ENCODE measurements around the gene WAPL.
A peak's percentile ranks its signal among the peaks of the same experiment; 100 is the strongest.

The WAPL gene

DNA sequence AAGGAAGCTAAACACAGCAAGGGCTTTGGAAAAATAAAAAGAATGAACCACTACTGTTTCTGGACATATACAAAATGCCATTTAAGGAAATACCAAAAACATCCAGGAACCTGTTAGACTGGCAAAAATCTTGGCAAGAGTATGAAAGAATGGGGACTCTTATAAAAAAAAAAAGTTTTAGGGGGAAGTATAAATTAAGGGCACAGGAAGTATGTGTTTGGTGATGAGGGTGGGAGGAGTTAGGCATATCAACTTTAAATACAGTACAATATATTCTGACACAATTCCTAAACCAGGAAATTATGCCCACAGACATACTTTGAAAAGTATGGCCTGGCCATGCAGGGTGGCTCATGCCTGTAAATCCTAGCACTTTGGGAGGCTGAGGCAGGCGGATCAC is 74.2 kb downstream of the WAPL start:
- TF ChIP-seq, protein P1, sequence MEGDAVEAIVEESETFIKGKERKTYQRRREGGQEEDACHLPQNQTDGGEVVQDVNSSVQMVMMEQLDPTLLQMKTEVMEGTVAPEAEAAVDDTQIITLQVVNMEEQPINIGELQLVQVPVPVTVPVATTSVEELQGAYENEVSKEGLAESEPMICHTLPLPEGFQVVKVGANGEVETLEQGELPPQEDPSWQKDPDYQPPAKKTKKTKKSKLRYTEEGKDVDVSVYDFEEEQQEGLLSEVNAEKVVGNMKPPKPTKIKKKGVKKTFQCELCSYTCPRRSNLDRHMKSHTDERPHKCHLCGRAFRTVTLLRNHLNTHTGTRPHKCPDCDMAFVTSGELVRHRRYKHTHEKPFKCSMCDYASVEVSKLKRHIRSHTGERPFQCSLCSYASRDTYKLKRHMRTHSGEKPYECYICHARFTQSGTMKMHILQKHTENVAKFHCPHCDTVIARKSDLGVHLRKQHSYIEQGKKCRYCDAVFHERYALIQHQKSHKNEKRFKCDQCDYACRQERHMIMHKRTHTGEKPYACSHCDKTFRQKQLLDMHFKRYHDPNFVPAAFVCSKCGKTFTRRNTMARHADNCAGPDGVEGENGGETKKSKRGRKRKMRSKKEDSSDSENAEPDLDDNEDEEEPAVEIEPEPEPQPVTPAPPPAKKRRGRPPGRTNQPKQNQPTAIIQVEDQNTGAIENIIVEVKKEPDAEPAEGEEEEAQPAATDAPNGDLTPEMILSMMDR (conservative IDR thresholded peaks at IDR 0.05; ENCODE audit: control insufficient read depth, insufficient read depth, low read depth, low read length) = no peak
- no peak overlapping the region for H3K4me3 ChIP-seq (ENCODE audit: control insufficient read depth, low read depth, low read length)
- DNase-seq (ENCODE audit: low read depth) = no peak

DNA sequence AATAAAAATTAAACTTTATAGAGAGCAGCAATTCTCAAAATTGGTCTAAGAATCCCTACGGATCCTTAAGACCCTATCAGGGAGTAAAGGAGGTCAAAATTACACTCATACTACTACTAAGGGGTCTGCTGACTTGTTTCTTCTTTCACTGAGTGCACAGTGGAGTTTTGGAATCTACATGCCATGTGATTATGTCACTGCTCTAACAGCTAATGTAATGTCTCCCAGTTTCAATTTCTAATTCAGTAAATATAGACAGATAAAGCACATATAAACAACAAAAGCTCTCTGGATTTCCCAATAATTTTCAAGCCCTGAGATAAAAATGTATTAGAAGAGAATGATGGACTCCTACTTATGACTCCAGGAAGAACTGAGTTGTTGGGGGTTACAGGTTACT is 74.6 kb downstream of the WAPL start:
- H3K4me3 ChIP-seq (ENCODE audit: control insufficient read depth, low read depth, low read length) = no peak overlapping the region
- TF ChIP-seq, protein P1 (conservative IDR thresholded peaks at IDR 0.05; ENCODE audit: control insufficient read depth, insufficient read depth, low read depth, low read length) = no peak
- no peak for DNase-seq (ENCODE audit: low read depth)

DNA sequence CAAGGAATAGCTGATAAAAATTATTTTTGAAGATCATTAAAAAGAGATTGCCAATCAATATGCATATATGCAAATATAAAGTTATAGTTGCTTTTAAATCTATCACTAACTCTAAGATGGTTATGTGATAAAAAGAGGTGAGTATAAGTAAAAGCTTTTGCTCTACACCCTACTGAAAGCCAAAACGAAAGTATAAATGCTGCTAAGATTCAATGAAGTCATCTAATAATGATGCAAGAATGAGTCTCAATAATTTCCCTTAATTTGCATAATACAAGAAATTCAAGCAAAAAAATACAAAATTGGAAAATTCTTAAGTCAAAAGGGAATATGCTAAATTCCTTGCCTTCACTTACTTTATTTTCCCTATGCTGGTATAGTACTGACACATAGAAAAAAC is 75.2 kb downstream of the WAPL start:
- H3K4me3 ChIP-seq (ENCODE audit: control insufficient read depth, low read depth, low read length) = no peak overlapping the region
- DNase-seq (ENCODE audit: low read depth) = no peak
- TF ChIP-seq, protein P1 (conservative IDR thresholded peaks at IDR 0.05; ENCODE audit: control insufficient read depth, insufficient read depth, low read depth, low read length) = no peak

DNA sequence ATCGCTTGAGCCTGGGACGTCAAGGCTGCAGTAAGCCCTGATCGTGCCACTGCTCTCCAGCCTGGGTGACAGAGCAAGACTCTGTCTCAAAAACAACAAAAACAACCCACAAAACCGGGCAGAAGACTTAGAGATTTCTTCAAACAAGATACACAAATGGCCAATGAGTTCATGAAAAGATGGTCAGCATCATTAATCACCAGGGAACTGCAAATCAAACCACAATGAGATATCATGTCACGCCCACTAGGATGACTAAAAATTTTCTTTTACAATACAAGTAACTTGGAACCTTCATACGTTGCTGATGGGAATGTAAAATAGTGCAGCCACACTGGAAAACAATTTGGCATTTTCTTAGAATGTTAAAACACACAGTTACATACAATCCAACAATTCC is 77.7 kb downstream of the WAPL start:
- TF ChIP-seq, protein P1 (conservative IDR thresholded peaks at IDR 0.05; ENCODE audit: control insufficient read depth, insufficient read depth, low read depth, low read length) = no peak
- DNase-seq (ENCODE audit: low read depth) = peak; percentile 69
- no peak overlapping the region for H3K4me3 ChIP-seq (ENCODE audit: control insufficient read depth, low read depth, low read length)

DNA sequence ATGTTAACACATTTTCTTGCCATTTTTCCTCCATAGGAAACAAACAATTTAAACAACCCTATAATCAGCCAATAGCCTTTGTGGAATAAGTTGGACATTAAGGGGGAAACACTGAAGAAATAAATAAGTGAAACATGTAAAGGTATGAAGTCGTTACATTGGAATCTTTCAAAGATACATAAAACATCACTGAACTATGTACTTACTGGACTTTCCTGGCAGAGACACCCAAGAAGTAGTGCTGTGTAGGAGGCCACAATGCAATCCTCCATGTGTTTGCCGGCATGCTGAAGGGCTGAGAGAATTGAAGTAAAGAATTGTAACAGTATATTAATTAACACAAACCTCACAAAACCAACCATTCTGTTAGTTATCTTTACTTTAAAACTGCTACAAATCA is 78.5 kb downstream of the WAPL start:
- H3K4me3 ChIP-seq (ENCODE audit: control insufficient read depth, low read depth, low read length) = no peak overlapping the region
- TF ChIP-seq, protein P1 (conservative IDR thresholded peaks at IDR 0.05; ENCODE audit: control insufficient read depth, insufficient read depth, low read depth, low read length) = no peak
- peak; percentile 47 for DNase-seq (ENCODE audit: low read depth)

GRCh38 chr10:86440874-86441843 is 80.4 kb downstream of the WAPL start:
- peak; percentile 85 for DNase-seq (ENCODE audit: low read depth)

More at GRCh38 chr10:86440874-86441843, 80.4 kb downstream of the WAPL start:
- TF ChIP-seq, protein P1 (conservative IDR thresholded peaks at IDR 0.05; ENCODE audit: control insufficient read depth, insufficient read depth, low read depth, low read length) = no peak
- H3K4me3 ChIP-seq (ENCODE audit: control insufficient read depth, low read depth, low read length) = no peak overlapping the region
